GM10847 (cell line): Measurements from ENCODE around the gene CCR8.

Experiments
- POLR2A ChIP-seq: IDR thresholded peaks from 2 replicates; pipeline ENCODE4 v1.6.1; 2011; ENCODE audit not compliant: insufficient read length; ENCODE audit errors: extremely low read depth

CCR8 gene

GRCh38 chr3:39361252-39361927 is 31.9 kb downstream of the CCR8 start:
- TF ChIP-seq POLR2A = no peak

- no peak for TF ChIP-seq POLR2A
Measured at GRCh38 chr3:39362192-39362591, 32.7 kb downstream of the CCR8 start.

GRCh38 chr3:39362812-39363211 is 33.3 kb downstream of the CCR8 start:
- TF ChIP-seq POLR2A = no peak

GRCh38 chr3:39372833-39373232 is 43.3 kb downstream of the CCR8 start:
- no peak for TF ChIP-seq POLR2A

GRCh38 chr3:39376959-39377634 is 47.6 kb downstream of the CCR8 start:
- no peak for TF ChIP-seq POLR2A

GRCh38 chr3:39378088-39378487 is 48.6 kb downstream of the CCR8 start:
- no peak for TF ChIP-seq POLR2A

- no peak for TF ChIP-seq POLR2A
Measured at GRCh38 chr3:39378957-39379777, 49.7 kb downstream of the CCR8 start.

- no peak for TF ChIP-seq POLR2A
Measured at GRCh38 chr3:39379778-39380155, 50.3 kb downstream of the CCR8 start.

- TF ChIP-seq POLR2A = no peak
Measured at GRCh38 chr3:39381432-39381831, 51.9 kb downstream of the CCR8 start.
